Measurements from ENCODE around the gene PDE4B. TPM values are rescaled to one million over a fixed set of nuclear protein-coding genes. Genes with fewer than 3 reads are reported as not detected.

Gene PDE4B
- total and polyA plus RNA-seq, 10 of the 15 experiments (the other 5 are each of a cell fraction or from before 2014, with no cell fraction given), result 3.0 to 13.2 (median 5.7) TPM

- no peaks in the 10 kb centered on the region for H4K20me1 ChIP-seq (ENCODE audit: control insufficient read depth, insufficient read depth)
- H3K36me3 ChIP-seq (ENCODE audit: control insufficient read depth in 2 of 2, insufficient read depth in 2 of 2, low read length in 1 of 2), result no peaks in the 10 kb centered on the region
- peak; percentile 7 for ATAC-seq
- peak overlapping the region; percentile 88 for H3K9ac ChIP-seq (ENCODE audit: control insufficient read depth, insufficient read depth, low read length)
- H3K4me3 ChIP-seq, result peak overlapping the region; percentile 81
- H3K27me3 ChIP-seq (replicated peaks in 1 of 2; ENCODE audit: control insufficient read depth in 2 of 2, insufficient read depth in 2 of 2, low read length in 1 of 2), result no peaks in the 10 kb centered on the region
- in situ Hi-C loops (cut with MboI) (loop anchor here (5.0 kb wide), 1 partner anchor 52 kb away; no protein-coding TSS in a partner anchor), intact Hi-C loops (cut with micrococcal nuclease; ENCODE audit: unreplicated experiment) (no loop called here)
- ChIA-PET SMC1A (ENCODE audit: uncharacterized antibody, unreplicated experiment) (interaction anchor here (0.5 to 16.3 kb wide), 14 partner anchors 8 to 651 kb away, joined by 3 to 331 read pairs (median 4); no protein-coding TSS in a partner anchor), CTCF (interaction anchor here (0.8 to 8.9 kb wide), 9 partner anchors 13 to 111 kb away, joined by 3 to 123 read pairs (median 5); no protein-coding TSS in a partner anchor), POLR2A (interaction anchor here (0.8 to 6.1 kb wide), 7 partner anchors 10 to 62 kb away, joined by 3 to 79 read pairs (median 3); no protein-coding TSS in a partner anchor), RAD21 (ENCODE audit: unreplicated experiment) (interaction anchor here (0.7 to 13.5 kb wide), 13 partner anchors 13 to 914 kb away, joined by 3 to 238 read pairs (median 4); no protein-coding TSS in a partner anchor)
- no peaks in the 10 kb centered on the region for H3K9me3 ChIP-seq (replicated peaks; ENCODE audit: control insufficient read depth, insufficient read depth, low read length)
- no TSS peak for BruUV-seq (replicated peaks)
- H2AFZ ChIP-seq (ENCODE audit: control insufficient read depth, low read depth, low read length), result peak overlapping the region; percentile 0; the same call in 1 of the 2 replicates
- H3K79me2 ChIP-seq (ENCODE audit: control insufficient read depth, insufficient read depth, low read length), result peaks cover 67% of the 10 kb centered on the region
- no peak for DNase-seq (ENCODE audit: low read depth, low spot score)
- WGBS (ENCODE audit: insufficient coverage, insufficient replicate concordance, low lambda C conversion rate, missing lambda C conversion rate), result 0% methylated on average over 2 of the region's 2 CpGs
- peak overlapping the region; percentile 93 for H3K27ac ChIP-seq (ENCODE audit: control insufficient read depth, insufficient read depth)
- no peak for TF ChIP-seq MXI1 (IDR thresholded peaks at IDR 0.05; ENCODE audit: low read depth, low read length)
- TF ChIP-seq ZNF687 (IDR thresholded peaks at IDR 0.05), result 0 out of 2 replicates have a peak, but pooled peaks have one; percentile 29
- no peak for TF ChIP-seq RBBP5 (conservative IDR thresholded peaks at IDR 0.05)
- no peak for FAIRE-seq
- H3K4me2 ChIP-seq (ENCODE audit: control insufficient read depth, insufficient read depth), result peak overlapping the region; percentile 78
- peaks cover 39% of the 10 kb centered on the region for H3K4me1 ChIP-seq (ENCODE audit: control insufficient read depth, insufficient read depth, low read length)
These were observed 541.6 kb downstream of the PDE4B start for GRCh38 chr1:66334318-66334717.

Data from GM12878 (cell line).